IMR-90 (cell line): Measurements from ENCODE around the gene ANP32A. TPM values are rescaled to one million over a fixed set of nuclear protein-coding genes. Genes with fewer than 3 reads are reported as not detected.

Experiments used
- ATAC-seq: fragments of 200-7000 bp; cut with Tn5 transposase; 2 replicates; pipeline ENCODE4 v1.9.1; 2020; ENCODE audit warnings: low read depth, mild to moderate bottlenecking, moderate library complexity
- BruUV-seq: library from RNA; stranded (reverse); fragments of 400-500 nt; replicated peaks from 2 replicates; lab custom pipeline; 2021; lab: Mats Ljungman, UMichigan
- CTCF ChIA-PET: fragments of 300-600 bp; formaldehyde crosslinking; extraction: SDS; loops from one replicate; lab custom pipeline; 2021; ENCODE audit warnings: antibody characterized with exemption; lab: Yijun Ruan, JAX
- POLR2A ChIA-PET: fragments of 300-600 bp; sonication (Branson Sonifier 250); formaldehyde crosslinking; loops from one replicate; lab custom pipeline; 2022; ENCODE audit warnings: antibody characterized with exemption; ENCODE audit not compliant: unreplicated experiment; lab: Charles Lee
- DNase-seq: peaks from one replicate; pipeline ENCODE4 v3.0.0; 2013
- H2AFZ ChIP-seq: replicated peaks from 2 replicates; pipeline ENCODE3; 2013; ENCODE audit warnings: low read length, mild to moderate bottlenecking; ENCODE audit not compliant: poor library complexity
- H2AK5ac ChIP-seq: 2 replicates; pipeline ENCODE4 v1.6.1; 2013; ENCODE audit warnings: low read depth, low read length, inconsistent platforms
- H2AK9ac ChIP-seq: replicated peaks from 2 replicates; pipeline ENCODE3; 2013; ENCODE audit warnings: mild to moderate bottlenecking, low read depth, low read length, moderate library complexity; ENCODE audit not compliant: poor library complexity
- H2BK120ac ChIP-seq: 2 replicates; pipeline ENCODE4 v1.6.1; 2013; ENCODE audit warnings: low read depth, low read length, inconsistent platforms
- H2BK15ac ChIP-seq: 3 replicates; pipeline ENCODE4 v1.6.1; 2013; ENCODE audit warnings: low read depth, low read length, inconsistent platforms
- H2BK20ac ChIP-seq: 2 replicates; pipeline ENCODE4 v1.6.1; 2013; ENCODE audit warnings: low read depth, mild to moderate bottlenecking, inconsistent platforms, low read length, moderate library complexity
- H2BK5ac ChIP-seq: 2 replicates; pipeline ENCODE4 v1.6.1; 2013; ENCODE audit warnings: mild to moderate bottlenecking, low read depth, low read length, inconsistent platforms; ENCODE audit not compliant: poor library complexity, severe bottlenecking
- H3K14ac ChIP-seq: replicated peaks from 2 replicates; pipeline ENCODE4 v1.6.1; 2013; ENCODE audit warnings: low read depth, low read length, inconsistent platforms
- H3K18ac ChIP-seq: 2 replicates; pipeline ENCODE4 v1.6.1; 2013; ENCODE audit warnings: low read depth, low read length, control low read depth
- H3K23ac ChIP-seq: 2 replicates; pipeline ENCODE4 v1.6.1; 2013; ENCODE audit warnings: low read depth, low read length, inconsistent platforms
- H3K27ac ChIP-seq: 2 replicates; pipeline ENCODE4 v1.5.1; 2013; ENCODE audit warnings: mild to moderate bottlenecking, control low read depth, low read length; ENCODE audit not compliant: insufficient read depth
- H3K27me3 ChIP-seq: 2 replicates; pipeline ENCODE4 v1.6.1; 2013; ENCODE audit warnings: low read length; ENCODE audit not compliant: control insufficient read depth, insufficient read depth
- H3K36me3 ChIP-seq: 2 replicates; pipeline ENCODE4 v1.6.1; 2013; ENCODE audit warnings: low read length, mixed read lengths; ENCODE audit not compliant: control insufficient read depth, insufficient read depth
- H3K4ac ChIP-seq: 2 replicates; pipeline ENCODE4 v1.6.1; 2013; ENCODE audit warnings: low read depth, low read length, inconsistent platforms
- H3K4me1 ChIP-seq: 2 replicates; pipeline ENCODE4 v1.6.1; 2013; ENCODE audit warnings: low read length, mixed read lengths; ENCODE audit not compliant: control insufficient read depth, insufficient read depth
- H3K4me2 ChIP-seq: 2 replicates; pipeline ENCODE4 v1.6.1; 2013; ENCODE audit warnings: low read depth, mild to moderate bottlenecking, control low read depth, low read length, moderate library complexity
- H3K4me3 ChIP-seq: 2 replicates; pipeline ENCODE4 v1.5.1; 2013; ENCODE audit warnings: low read depth, mild to moderate bottlenecking, control low read depth, low read length, moderate library complexity; ENCODE audit not compliant: insufficient read depth
- H3K56ac ChIP-seq: 2 replicates; pipeline ENCODE4 v1.6.1; 2013; ENCODE audit warnings: low read length, inconsistent platforms; ENCODE audit not compliant: insufficient read depth; ENCODE audit errors: extremely low read depth
- H3K79me1 ChIP-seq, 2 experiments: 2 replicates each; pipeline ENCODE4 v1.6.1; 2013; ENCODE audit warnings: low read length in 2 of 2, inconsistent platforms in 1 of 2, low read depth in 1 of 2
- H3K9ac ChIP-seq: 2 replicates; pipeline ENCODE4 v1.6.1; 2013; ENCODE audit warnings: low read depth, low read length, control low read depth
- H3K9me1 ChIP-seq: 2 replicates; pipeline ENCODE4 v1.6.1; 2013; ENCODE audit warnings: low read length, inconsistent platforms; ENCODE audit not compliant: insufficient read depth
- H3K9me3 ChIP-seq: 2 replicates; pipeline ENCODE4 v1.6.1; 2013; ENCODE audit warnings: low read length; ENCODE audit not compliant: control insufficient read depth, insufficient read depth
- H4K20me1 ChIP-seq: 2 replicates; pipeline ENCODE4 v1.6.1; 2013; ENCODE audit warnings: low read length, inconsistent platforms; ENCODE audit not compliant: insufficient read depth
- H4K5ac ChIP-seq: 2 replicates; pipeline ENCODE4 v1.6.1; 2013; ENCODE audit warnings: mild to moderate bottlenecking, low read depth, low read length, control low read depth
- H4K8ac ChIP-seq, 2 experiments: 2 replicates each; pipeline ENCODE4 v1.6.1; 2013; ENCODE audit warnings: low read depth in 2 of 2, low read length in 2 of 2, control low read depth in 1 of 2, inconsistent platforms in 1 of 2
- H4K91ac ChIP-seq: 2 replicates; pipeline ENCODE4 v1.6.1; 2013; ENCODE audit warnings: low read depth, low read length, inconsistent platforms; ENCODE audit not compliant: insufficient read depth
- BHLHE40 ChIP-seq: fragments of 150-350 bp; IDR thresholded peaks from 2 replicates; pipeline ENCODE4 v1.6.1; 2016; ENCODE audit warnings: mild to moderate bottlenecking, low read depth, low read length
- CEBPB ChIP-seq: IDR thresholded peaks from 2 replicates; pipeline ENCODE4 v1.6.1; 2012; ENCODE audit warnings: low read depth, low read length, improper control_type of control experiment
- CHD1 ChIP-seq: IDR thresholded peaks from 2 replicates; pipeline ENCODE4 v1.6.1; 2012; ENCODE audit warnings: low read depth, low read length, improper control_type of control experiment
- FOS ChIP-seq: fragments of 150-350 bp; IDR thresholded peaks from 2 replicates; pipeline ENCODE4 v1.6.1; 2016; ENCODE audit warnings: low read depth, low read length
- MAZ ChIP-seq: IDR thresholded peaks from 2 replicates; pipeline ENCODE4 v1.6.1; 2012; ENCODE audit warnings: low read depth, mild to moderate bottlenecking, low read length, improper control_type of control experiment, moderate library complexity, borderline replicate concordance
- MXI1 ChIP-seq: IDR thresholded peaks from 2 replicates; pipeline ENCODE4 v1.6.1; 2012; ENCODE audit warnings: low read depth, mild to moderate bottlenecking, low read length, moderate library complexity, borderline replicate concordance
- POLR2A ChIP-seq: IDR thresholded peaks from 2 replicates; pipeline ENCODE4 v1.6.1; 2012; ENCODE audit warnings: mild to moderate bottlenecking, low read depth, low read length
- RAD21 ChIP-seq: IDR thresholded peaks from 2 replicates; pipeline ENCODE4 v1.6.1; 2012; ENCODE audit warnings: low read length, improper control_type of control experiment
- RFX5 ChIP-seq: IDR thresholded peaks from 2 replicates; pipeline ENCODE4 v1.8.0; 2012; ENCODE audit warnings: low read depth, mild to moderate bottlenecking, low read length, moderate library complexity
- WGBS, 2 experiments: methylation state at CpG; one replicate each; pipeline versions ENCODE4 v1.1.5 to v1.1.7; 2013; ENCODE audit warnings: missing lambda C conversion rate in 2 of 2; ENCODE audit not compliant: insufficient read length in 1 of 2; ENCODE audit errors: extremely low coverage in 2 of 2; 5-methylcytosine and 5-hydroxymethylcytosine counted together
- dilution Hi-C: fragments of 300-500 bp; cut with HindIII; formaldehyde crosslinking; loops from one replicate; pipeline ENCODE4 v1.14.3; 2018; ENCODE audit warnings: low sequenced_read_pairs; ENCODE audit not compliant: unreplicated experiment
- in situ Hi-C: fragments of 300-500 bp; cut with MboI; formaldehyde crosslinking; loops from 3 replicates; pipeline ENCODE4 v1.14.3; 2019; ENCODE audit warnings: low sequenced_read_pairs, inconsistent platforms, mixed read lengths
- intact Hi-C: fragments of 100-400 bp; cut with micrococcal nuclease; formaldehyde crosslinking; loops from 2 replicates; pipeline ENCODE4 v1.10.0; 2022
- polyA plus RNA-seq, 3 experiments: library from polyadenylated mRNA; depleted of rRNA; stranded (reverse); fragments of >200 nt; gene quantifications; 2 replicates each; pipeline ENCODE4 v1.2.3, GENCODE V29; 2012; ENCODE audit warnings: low replicate concordance in 1 of 3
- total RNA-seq: library from RNA; depleted of rRNA; stranded (reverse); fragments of >200 nt; gene quantifications from 2 replicates; pipeline ENCODE4 v1.2.3, GENCODE V29; 2012
- TF ChIP-seq, protein P1 (sequence below): fragments of 150-350 bp; IDR thresholded peaks from 2 replicates; pipeline ENCODE4 v1.6.1; 2017; ENCODE audit warnings: mild to moderate bottlenecking, antibody characterized with exemption, low read length, low read depth
- TF ChIP-seq, protein P2 (sequence below): conservative IDR thresholded peaks from 2 replicates; pipeline ENCODE4 v1.5.1; 2012; ENCODE audit warnings: mild to moderate bottlenecking, low read depth, low read length, improper control_type of control experiment

ANP32A gene
- total and polyA plus RNA-seq, 2 of the 4 experiments (the other 2 are of a cell fraction): 62.4 to 72.8 TPM

DNA sequence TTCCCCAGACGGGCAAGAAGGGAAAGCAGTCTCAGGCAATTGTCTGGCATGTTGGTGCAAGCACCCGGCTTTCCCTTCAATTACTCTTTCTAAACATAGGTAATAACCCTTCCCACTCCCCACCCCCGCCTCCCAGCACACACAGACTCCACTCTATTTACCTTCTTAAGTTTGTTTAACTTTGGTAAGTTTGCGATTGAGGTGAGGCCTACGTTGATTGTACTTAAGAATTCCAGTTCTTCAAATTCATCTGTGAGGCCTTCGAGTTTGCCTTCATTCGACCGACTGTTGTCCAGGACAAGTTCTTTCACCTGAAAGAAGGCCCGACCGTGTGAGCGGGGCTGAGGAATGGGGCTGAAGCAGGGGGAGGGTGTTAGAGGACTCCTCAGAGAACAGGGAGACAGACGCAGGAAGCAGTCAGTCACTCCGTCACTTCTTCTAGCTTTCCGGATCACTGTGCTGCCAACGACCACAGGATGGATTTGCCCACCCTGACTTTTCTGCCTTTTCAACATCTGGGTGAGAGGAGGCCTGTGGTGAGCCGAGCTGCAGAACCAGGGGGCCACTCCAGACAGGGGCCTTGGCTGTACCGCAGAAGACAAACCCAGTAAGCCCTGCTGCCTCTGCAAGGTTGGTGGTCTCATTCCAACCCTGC, 33.0 kb downstream of the ANP32A start:
- in situ Hi-C loops (no loop called here), intact Hi-C loops (no loop called here), dilution Hi-C loops (no loop called here)
- Histone ChIP-seq H4K20me1 (peaks cover 56% of the 10 kb centered on the region), H3K9me3 (no peaks in the 10 kb centered on the region), H2BK5ac (no peak overlapping the region), H3K4ac (no peak overlapping the region), H3K4me2 (no peak overlapping the region), H4K5ac (no peak overlapping the region), H3K27me3 (no peaks in the 10 kb centered on the region), H2AFZ (no peak overlapping the region), H3K14ac (no peak overlapping the region), H3K18ac (no peak overlapping the region), H2BK15ac (no peak overlapping the region), H2AK5ac (no peak overlapping the region), H2BK120ac (no peak overlapping the region), H3K56ac (no peak overlapping the region), H3K79me1 (peaks cover 32 to 76% of the 10 kb centered on the region in 2 experiments), H3K27ac (no peak overlapping the region), H3K36me3 (peaks cover 35% of the 10 kb centered on the region), H3K9me1 (peaks cover 21% of the 10 kb centered on the region), H4K91ac (no peak overlapping the region), H3K4me3 (no peak overlapping the region), H4K8ac (no peak overlapping the region), H3K9ac (no peak overlapping the region), H3K23ac (no peak overlapping the region), H3K4me1 (peaks cover 10% of the 10 kb centered on the region; the same call in 1 of the 2 replicates), H2BK20ac (no peak overlapping the region), H2AK9ac (no peak overlapping the region)
- ATAC-seq (no peak), DNase-seq (no peak)
- TF ChIP-seq, protein P1, sequence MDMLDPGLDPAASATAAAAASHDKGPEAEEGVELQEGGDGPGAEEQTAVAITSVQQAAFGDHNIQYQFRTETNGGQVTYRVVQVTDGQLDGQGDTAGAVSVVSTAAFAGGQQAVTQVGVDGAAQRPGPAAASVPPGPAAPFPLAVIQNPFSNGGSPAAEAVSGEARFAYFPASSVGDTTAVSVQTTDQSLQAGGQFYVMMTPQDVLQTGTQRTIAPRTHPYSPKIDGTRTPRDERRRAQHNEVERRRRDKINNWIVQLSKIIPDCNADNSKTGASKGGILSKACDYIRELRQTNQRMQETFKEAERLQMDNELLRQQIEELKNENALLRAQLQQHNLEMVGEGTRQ: no peak
- TF ChIP-seq POLR2A (no peak), RAD21 (no peak), BHLHE40 (no peak), MXI1 (no peak), CEBPB (no peak), RFX5 (no peak), CHD1 (no peak), MAZ (no peak), FOS (no peak)
- TF ChIP-seq, protein P2, sequence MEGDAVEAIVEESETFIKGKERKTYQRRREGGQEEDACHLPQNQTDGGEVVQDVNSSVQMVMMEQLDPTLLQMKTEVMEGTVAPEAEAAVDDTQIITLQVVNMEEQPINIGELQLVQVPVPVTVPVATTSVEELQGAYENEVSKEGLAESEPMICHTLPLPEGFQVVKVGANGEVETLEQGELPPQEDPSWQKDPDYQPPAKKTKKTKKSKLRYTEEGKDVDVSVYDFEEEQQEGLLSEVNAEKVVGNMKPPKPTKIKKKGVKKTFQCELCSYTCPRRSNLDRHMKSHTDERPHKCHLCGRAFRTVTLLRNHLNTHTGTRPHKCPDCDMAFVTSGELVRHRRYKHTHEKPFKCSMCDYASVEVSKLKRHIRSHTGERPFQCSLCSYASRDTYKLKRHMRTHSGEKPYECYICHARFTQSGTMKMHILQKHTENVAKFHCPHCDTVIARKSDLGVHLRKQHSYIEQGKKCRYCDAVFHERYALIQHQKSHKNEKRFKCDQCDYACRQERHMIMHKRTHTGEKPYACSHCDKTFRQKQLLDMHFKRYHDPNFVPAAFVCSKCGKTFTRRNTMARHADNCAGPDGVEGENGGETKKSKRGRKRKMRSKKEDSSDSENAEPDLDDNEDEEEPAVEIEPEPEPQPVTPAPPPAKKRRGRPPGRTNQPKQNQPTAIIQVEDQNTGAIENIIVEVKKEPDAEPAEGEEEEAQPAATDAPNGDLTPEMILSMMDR: no peak
- ChIA-PET POLR2A (no interaction called here), CTCF (no interaction called here)
- 78% methylated on average over 6 of the region's 17 CpGs; no CpG with 5 or more reads in 1 of the 2 experiments for WGBS, 2 experiments
- BruUV-seq: no TSS peak
